Measurements from ENCODE around the gene MINK1.
"Not testable (repeated sequence)": the region's sequence is repeated elsewhere in the genome, so short reads cannot be mapped to it uniquely, and the experiment has no call there.

The MINK1 gene

DNA sequence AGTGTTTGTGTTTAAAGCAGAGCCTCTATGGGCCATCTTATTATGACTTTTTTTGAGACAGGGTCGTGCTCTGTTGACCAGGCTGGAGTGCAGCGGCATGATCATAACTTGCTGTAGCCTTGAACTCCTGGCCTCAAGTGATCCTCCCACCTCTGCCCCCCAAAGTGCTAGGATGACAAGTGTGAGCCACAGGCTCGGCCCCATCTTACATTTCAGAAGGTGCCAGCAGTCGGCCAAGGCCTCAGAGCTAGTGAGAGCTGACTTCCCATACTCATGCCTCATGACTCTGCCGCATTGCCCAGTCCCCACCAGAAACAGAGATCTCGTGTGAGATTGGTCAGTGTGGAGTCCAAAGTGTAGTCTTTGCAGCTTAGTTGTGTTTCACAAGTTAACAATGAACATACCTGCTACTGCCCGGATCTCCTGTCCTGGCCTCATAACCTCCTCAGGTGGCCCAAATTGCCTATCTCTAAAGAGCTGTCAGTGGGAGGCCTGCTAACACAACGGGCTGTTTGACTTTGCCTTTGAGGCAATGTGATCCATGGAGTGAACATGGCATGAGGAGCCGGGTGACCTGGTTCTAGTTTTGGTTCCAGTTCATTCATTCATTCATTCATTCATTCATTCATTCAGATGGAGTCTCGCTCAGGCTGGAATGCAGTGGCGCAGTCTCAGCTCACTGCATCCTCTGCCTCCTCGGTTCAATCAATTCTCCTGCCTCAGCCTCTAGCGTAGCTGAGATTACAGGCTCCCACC is 13.7 kb downstream of the MINK1 start:
- DNase-seq (ENCODE audit: low read depth) = no peak

GRCh38 chr17:4849011-4849536 is 15.9 kb downstream of the MINK1 start:
- DNase-seq (ENCODE audit: low read depth) = no peak

DNA sequence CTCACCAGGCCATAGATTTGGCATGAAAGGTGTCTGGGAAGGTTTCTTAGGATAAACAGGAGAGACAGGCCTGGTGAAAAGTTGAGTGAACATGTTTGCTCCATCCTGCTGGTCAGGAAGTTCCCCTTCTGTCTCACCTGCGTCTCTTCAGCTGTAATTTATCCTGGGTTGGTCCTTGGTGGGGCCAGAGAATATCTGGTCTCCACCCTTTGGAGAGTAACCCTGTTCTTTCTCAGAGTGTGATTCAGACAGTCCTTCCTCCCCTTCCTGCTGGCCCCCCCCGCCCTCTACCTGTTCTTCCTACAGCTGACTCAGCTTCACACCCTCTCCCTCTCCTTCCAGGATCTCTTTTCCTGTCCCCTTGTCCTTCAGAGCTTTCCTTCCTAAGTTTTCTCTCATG is 17.1 kb downstream of the MINK1 start:
- DNase-seq (ENCODE audit: low read depth) = no peak

GRCh38 chr17:4851084-4851483 is 17.9 kb downstream of the MINK1 start:
- DNase-seq (ENCODE audit: low read depth) = no peak

GRCh38 chr17:4852567-4853207 is 19.5 kb downstream of the MINK1 start:
- DNase-seq (ENCODE audit: low read depth) = no peak

DNA sequence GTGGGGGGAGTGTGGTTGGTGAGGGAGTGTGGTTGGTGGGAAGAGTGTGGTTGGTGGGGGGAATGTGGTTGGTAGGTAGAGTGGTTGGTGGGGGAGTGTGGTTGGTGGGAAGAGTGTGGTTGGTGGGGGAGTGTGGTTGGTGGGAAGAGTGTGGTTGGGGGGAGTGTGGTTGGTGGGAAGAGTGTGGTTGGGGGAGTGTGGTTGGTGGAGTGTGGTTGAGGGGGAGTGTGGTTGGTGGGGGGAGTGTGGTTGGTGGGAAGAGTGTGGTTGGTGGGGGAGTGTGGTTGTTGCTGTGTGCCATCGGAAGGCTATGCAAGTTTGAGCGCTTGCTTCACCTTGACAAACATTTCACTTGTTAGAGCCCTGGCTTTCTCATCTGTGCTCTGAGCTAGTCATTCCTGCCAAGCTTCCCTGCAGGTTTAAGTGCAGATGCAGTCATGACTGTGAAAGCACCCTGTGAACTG is 20.1 kb downstream of the MINK1 start:
- no peak for DNase-seq (ENCODE audit: low read depth)

DNA sequence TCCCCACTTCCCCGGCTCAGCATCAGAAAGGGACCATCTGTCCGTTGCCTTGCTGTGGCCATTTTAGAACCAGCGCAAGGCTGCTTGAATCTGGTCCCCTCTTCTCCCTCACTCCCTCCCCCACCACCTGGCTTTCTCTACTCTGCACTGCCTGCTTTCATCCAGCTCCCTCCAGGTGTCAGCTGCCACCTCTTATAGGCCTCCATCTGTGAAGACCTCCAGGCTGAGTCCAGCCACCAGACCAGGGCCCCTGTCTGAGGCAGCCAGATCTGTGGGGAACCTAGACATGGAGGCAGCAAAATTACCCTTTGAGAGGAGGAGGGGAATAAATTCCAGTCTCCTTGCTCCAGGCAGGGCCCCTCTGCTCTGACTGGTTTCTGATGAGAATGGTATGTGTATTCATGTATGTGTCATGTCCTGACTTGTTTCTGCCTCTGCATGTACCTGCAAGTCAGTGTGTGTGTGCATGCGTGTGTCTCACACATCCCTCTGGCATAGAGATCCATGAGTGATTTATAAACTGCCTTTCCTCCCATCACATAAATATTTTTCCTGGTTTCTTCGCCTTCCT is 21.1 kb downstream of the MINK1 start:
- DNase-seq (ENCODE audit: low read depth) = no peak

GRCh38 chr17:4856271-4856936 is 23.3 kb downstream of the MINK1 start:
- DNase-seq (ENCODE audit: low read depth) = no peak

DNA sequence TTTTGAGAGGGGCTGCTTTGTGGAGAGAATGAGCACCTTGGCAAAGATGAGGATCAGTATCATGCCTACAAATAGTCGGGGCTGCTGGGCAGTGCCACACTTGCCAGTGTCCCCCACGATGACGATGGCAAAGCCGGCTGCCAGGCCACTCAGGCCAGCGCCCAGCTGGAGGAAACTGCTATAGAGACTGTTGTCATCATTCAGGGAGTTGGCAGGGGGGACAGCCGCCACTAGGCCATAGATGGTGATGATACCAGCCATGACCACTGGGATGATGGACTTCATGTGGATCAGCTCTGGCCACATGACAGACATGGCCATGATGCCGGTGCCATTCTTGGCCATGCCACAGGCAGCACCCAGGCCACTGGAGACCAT is 23.8 kb downstream of the MINK1 start:
- no peak for DNase-seq (ENCODE audit: low read depth)

GRCh38 chr17:4857347-4857746 is 24.2 kb downstream of the MINK1 start:
- not testable (repeated sequence) for DNase-seq (ENCODE audit: low read depth)

DNA sequence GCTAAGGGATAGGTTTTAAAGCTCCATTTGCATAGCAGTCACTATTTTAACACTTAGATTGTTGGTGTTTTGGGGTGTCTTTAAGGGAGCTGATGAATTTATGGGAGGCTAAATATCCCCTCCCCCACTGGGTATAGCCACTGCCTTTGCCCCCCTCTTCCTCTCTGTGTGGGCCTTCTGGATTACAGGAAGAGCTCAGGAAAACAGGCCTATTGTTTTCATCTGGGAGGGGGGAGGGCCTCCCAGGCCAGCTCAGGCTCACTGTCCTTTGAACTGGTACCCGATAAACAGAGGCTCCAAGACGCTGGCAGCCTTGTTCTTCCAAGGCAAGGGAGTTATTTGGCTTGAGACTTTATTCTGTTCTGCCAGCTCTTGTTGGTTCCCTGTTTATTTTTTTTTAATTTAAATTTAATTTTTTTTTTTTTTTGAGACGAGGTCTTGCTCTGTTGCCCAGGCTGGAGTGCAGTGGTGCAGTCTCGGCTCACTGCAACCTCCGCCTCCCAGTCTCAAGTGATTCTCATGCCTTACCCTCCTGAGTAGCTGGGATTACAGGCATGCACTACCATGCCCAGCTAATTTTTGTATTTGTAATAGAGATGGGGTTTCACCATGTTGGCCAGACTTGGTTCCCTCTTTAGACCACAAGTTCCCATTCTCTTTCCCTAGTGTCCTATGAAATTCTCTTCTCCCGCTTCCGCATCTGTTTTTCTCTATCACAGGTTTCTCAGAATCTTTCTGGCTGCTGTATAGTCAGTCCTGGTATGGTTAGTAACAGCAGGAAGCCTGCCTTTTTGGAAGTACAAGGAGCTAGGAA is 25.1 kb downstream of the MINK1 start:
- DNase-seq (ENCODE audit: low read depth) = peak; percentile 24

DNA sequence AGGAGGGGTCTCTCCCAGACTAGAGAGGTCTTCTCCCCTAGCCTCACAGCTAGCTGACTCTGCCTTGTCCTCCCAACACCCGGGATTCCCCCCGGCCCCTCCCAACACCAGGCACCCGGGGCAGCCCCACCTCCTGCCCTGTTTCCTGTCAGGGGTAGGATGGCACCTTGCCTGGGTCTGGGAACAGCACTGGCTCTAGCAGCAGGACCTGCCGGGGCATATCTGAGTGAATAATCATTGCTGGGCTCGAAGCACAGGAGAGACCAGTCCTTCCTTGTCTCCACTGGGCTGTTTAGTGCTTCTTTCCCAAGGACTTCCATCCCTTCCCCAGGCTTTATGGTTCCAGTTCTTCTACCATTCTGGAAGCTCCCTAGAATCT is 25.7 kb downstream of the MINK1 start:
- DNase-seq (ENCODE audit: low read depth) = no peak

- no peak for DNase-seq (ENCODE audit: low read depth)
These were observed 26.9 kb downstream of the MINK1 start for GRCh38 chr17:4859816-4860625.

DNA sequence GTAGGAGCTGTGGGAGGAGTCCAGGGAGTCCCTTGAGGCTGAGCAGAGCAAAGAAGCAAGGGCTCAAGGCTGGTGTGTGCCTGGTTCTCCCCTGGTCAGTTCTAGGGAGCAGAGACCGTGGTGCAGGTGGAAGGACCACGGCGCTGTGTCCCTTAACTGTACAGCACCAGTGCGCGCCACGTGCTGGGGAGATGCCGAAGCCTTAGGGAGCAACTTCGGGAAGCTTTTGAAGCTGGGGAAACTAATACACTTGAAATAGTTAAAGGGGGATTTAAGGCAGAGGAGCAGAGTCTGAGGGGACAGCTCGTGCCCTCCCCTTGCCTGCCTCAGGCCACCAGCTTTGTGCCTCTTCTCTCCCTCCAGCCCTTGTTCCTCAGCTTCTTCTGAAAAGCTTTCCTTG is 27.5 kb downstream of the MINK1 start:
- no peak for DNase-seq (ENCODE audit: low read depth)

DNA sequence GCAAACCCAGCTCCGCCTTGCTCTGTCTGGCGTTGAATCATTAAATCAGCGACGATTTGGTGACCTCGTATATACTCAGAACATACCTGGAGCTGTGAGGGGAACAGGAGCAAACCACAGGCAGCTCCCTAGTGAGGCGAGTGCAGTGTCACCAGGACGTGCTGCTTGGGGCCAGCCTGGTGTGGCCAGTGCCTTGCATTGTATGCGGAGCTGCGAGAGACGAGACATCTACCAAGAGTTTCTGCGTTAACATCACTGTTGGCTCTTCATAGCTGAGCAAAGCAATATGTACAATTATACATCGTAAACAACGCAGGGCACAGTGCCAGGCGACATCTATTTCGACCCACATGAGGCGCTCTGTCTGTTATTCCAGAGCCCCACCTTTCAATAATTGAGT is 27.9 kb downstream of the MINK1 start:
- no peak for DNase-seq (ENCODE audit: low read depth)

DNA sequence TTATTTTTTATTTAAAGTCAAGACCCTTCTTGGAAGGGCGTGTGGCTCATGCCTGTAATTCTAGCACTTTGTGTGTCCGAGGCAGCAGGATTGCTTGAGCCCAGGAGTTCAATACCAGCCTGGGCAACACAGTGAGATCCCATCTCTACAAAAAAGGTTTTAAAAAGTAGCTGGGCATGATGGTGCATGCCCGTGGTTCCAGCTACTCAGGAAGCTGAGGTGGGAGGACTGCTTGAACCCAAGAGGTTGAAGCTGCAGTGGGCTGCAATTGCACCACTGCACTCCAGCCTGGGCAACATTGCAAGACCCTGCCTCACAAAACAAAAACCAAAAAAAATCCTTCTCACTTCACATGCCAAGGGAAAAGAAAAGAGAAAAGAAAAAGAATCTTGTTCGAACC is 29.6 kb downstream of the MINK1 start:
- no peak for DNase-seq (ENCODE audit: low read depth)

GRCh38 chr17:4863321-4863720 is 30.2 kb downstream of the MINK1 start:
- no peak for DNase-seq (ENCODE audit: low read depth)

DNA sequence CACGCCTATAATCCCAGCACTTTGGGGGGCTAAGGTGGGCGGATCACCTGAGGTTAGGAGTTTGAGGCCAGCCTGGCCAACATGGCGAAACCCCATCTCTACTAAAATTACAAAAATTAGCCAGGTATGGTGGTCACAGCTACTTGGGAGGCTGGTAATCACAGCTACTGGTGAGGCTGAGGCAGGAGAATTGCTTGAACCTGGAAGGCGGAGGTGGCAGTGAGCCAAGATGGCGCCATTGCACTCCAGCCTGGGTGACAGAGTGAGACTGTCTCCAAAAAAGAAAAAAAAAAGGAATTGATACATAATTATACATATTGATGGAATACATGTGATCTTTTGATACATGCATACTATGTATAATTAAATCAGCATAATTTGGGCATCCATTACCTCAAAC is 34.4 kb downstream of the MINK1 start:
- not testable (repeated sequence) for DNase-seq (ENCODE audit: low read depth)

DNA sequence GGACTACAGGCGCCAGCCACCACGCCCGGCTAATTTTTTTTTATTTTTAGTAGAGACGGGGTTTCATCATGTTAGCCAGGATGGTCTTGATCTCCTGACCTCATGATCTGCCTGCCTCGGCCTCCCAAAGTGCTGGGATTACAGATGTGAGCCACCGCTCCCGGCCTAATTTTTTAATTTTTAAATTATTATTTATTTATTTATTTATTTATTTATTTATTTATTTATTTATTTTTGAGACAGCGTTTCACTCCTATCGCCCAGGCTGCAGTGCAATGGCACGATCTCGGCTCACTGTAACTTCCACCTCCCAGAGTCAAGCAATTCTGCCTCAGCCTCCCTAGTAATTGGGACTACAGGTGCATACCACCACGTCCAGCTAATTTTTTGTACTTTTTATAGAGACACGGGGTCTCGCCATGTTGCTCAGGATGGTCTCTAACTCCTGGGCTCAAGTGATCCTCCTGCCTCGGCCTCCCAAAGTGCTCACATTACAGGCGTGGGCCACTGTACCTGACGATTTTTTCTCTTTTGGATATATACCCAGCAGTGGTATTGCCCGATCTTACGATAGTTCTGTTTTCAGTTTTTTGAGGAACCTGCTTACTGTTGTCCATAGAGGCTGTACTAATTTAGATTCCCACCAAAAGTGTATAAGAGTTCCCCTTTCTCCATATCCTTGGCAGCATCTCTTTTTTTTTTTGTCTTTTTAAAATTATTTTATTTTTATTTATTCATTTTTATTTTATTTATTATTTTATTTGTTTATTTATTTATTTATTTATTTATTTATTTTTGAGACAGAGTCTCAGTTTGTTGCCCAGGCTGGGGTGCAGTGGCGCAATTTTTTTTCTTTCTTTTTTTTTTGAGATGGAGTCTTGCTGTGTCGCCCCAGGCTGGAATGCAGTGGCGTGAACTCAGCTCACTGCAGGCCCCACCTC is 36.2 kb downstream of the MINK1 start:
- DNase-seq (ENCODE audit: low read depth) = not testable (repeated sequence)

- DNase-seq (ENCODE audit: low read depth) = no peak
These were observed 37.7 kb downstream of the MINK1 start for GRCh38 chr17:4870855-4871254.

Data from fibroblast of gingiva (primary cell).